A549 (cell line): ENCODE results near the gene MMP25. TPM values are rescaled to one million over a fixed set of nuclear protein-coding genes. Genes with fewer than 3 reads are reported as not detected.

Experiments
- ATOH8 ChIP-seq: fragments of 250-450 bp; sonication (Bioruptor Pico); IDR thresholded peaks from 2 replicates; pipeline ENCODE4 v1.5.0; 2020; ENCODE audit warnings: low read depth, mild to moderate bottlenecking, moderate library complexity
- CBX2 ChIP-seq: fragments of 200-600 bp; sonication (generic); IDR thresholded peaks from 2 replicates; pipeline ENCODE4 v1.6.1; 2016; ENCODE audit warnings: low read depth, mild to moderate bottlenecking, borderline replicate concordance
- CBX8 ChIP-seq: fragments of 200-600 bp; sonication (generic); IDR thresholded peaks from 2 replicates; pipeline ENCODE4 v1.6.1; 2016
- CEBPB ChIP-seq, 2 experiments: fragments of >200 bp in 1 of 2; sonication (Bioruptor Twin) in 1 of 2; formaldehyde crosslinking in 1 of 2; IDR thresholded peaks; 2 replicates each; pipeline ENCODE4 v1.6.1; 2012 to 2016
- CHD2 ChIP-seq: fragments of 150-350 bp; IDR thresholded peaks from 2 replicates; pipeline ENCODE4 v1.6.1; 2014; ENCODE audit warnings: low read length; ENCODE audit not compliant: partially characterized antibody
- CTCF ChIP-seq: fragments of >200 bp; sonication (Bioruptor Twin); formaldehyde crosslinking; IDR thresholded peaks from 3 replicates; pipeline ENCODE4 v1.5.1; 2016
- EHF ChIP-seq: fragments of 250-450 bp; sonication (Bioruptor Pico); IDR thresholded peaks from 2 replicates; pipeline ENCODE4 v1.5.0; 2020; ENCODE audit warnings: mild to moderate bottlenecking
- ELK1 ChIP-seq: fragments of 150-350 bp; IDR thresholded peaks from 2 replicates; pipeline ENCODE4 v1.6.1; 2014; ENCODE audit warnings: low read depth, mild to moderate bottlenecking, low read length
- ESRRA ChIP-seq: fragments of 150-350 bp; IDR thresholded peaks from 2 replicates; pipeline ENCODE4 v1.6.1; 2014; ENCODE audit warnings: mild to moderate bottlenecking, low read length, borderline replicate concordance
- FOXS1 ChIP-seq: fragments of 250-450 bp; sonication (Bioruptor Pico); IDR thresholded peaks from 2 replicates; pipeline ENCODE4 v1.5.0; 2020; ENCODE audit warnings: mild to moderate bottlenecking, moderate library complexity
- HDAC2 ChIP-seq: fragments of 200-600 bp; sonication (generic); IDR thresholded peaks from 2 replicates; pipeline ENCODE4 v1.6.1; 2016
- HES2 ChIP-seq: fragments of >200 bp; sonication (Bioruptor Twin); formaldehyde crosslinking; IDR thresholded peaks from 2 replicates; pipeline ENCODE4 v1.6.1; 2016
- HMGXB4 ChIP-seq: fragments of 250-450 bp; sonication (Bioruptor Pico); IDR thresholded peaks from 2 replicates; pipeline ENCODE4 v1.5.0; 2021; ENCODE audit warnings: mild to moderate bottlenecking, moderate library complexity, borderline replicate concordance
- HOXB13 ChIP-seq: fragments of 250-450 bp; sonication (Bioruptor Pico); IDR thresholded peaks from 2 replicates; pipeline ENCODE4 v1.5.0; 2020; ENCODE audit warnings: low read depth, mild to moderate bottlenecking, moderate library complexity
- HOXB5 ChIP-seq: fragments of 250-450 bp; sonication (Bioruptor Pico); IDR thresholded peaks from 2 replicates; pipeline ENCODE4 v1.5.0; 2020; ENCODE audit warnings: mild to moderate bottlenecking, moderate library complexity
- JUNB ChIP-seq: fragments of >200 bp; sonication (Bioruptor Twin); formaldehyde crosslinking; IDR thresholded peaks from 2 replicates; pipeline ENCODE4 v1.6.1; 2016
- KDM5A ChIP-seq: fragments of 200-600 bp; sonication (generic); IDR thresholded peaks from 2 replicates; pipeline ENCODE4 v1.6.1; 2016; ENCODE audit warnings: antibody characterized with exemption, mild to moderate bottlenecking
- MAFK ChIP-seq: fragments of 450-650 bp; IDR thresholded peaks from 2 replicates; pipeline ENCODE4 v1.6.1; 2014; ENCODE audit not compliant: partially characterized antibody
- MYC ChIP-seq: IDR thresholded peaks from 2 replicates; pipeline ENCODE4 v1.6.1; 2012; ENCODE audit warnings: mild to moderate bottlenecking, inconsistent platforms, low read length, improper control_type of control experiment, borderline replicate concordance
- NFE2L2 ChIP-seq: fragments of 150-350 bp; conservative IDR thresholded peaks from 2 replicates; pipeline ENCODE4 v1.6.1; 2014; ENCODE audit warnings: low read length
- NR3C1 ChIP-seq: fragments of >200 bp; sonication (Bioruptor Twin); formaldehyde crosslinking; IDR thresholded peaks from 3 replicates; pipeline ENCODE4 v1.6.1; 2017
- PBX3 ChIP-seq: IDR thresholded peaks from 2 replicates; pipeline ENCODE4 v1.6.1; 2012
- PHF8 ChIP-seq: fragments of 200-600 bp; sonication (generic); IDR thresholded peaks from 2 replicates; pipeline ENCODE4 v1.6.1; 2016; ENCODE audit warnings: low read depth, mild to moderate bottlenecking, antibody characterized with exemption, moderate library complexity, borderline replicate concordance
- POLR2A ChIP-seq: IDR thresholded peaks from 2 replicates; pipeline ENCODE4 v1.6.1; 2012; ENCODE audit warnings: mild to moderate bottlenecking, low read length
- RCOR1 ChIP-seq: fragments of 150-350 bp; IDR thresholded peaks from 2 replicates; pipeline ENCODE4 v1.6.1; 2014; ENCODE audit warnings: antibody characterized with exemption, low read length, low read depth
- REST ChIP-seq: fragments of 200-600 bp; sonication (generic); IDR thresholded peaks from 2 replicates; pipeline ENCODE4 v1.6.1; 2016; ENCODE audit warnings: antibody characterized with exemption, mild to moderate bottlenecking, moderate library complexity
- RNF2 ChIP-seq: fragments of 200-600 bp; sonication (generic); IDR thresholded peaks from 2 replicates; pipeline ENCODE4 v1.6.1; 2016; ENCODE audit warnings: low read depth, mild to moderate bottlenecking, antibody characterized with exemption, moderate library complexity, borderline replicate concordance
- TFCP2L1 ChIP-seq: fragments of 250-450 bp; sonication (Bioruptor Pico); IDR thresholded peaks from 2 replicates; pipeline ENCODE4 v1.5.0; 2021; ENCODE audit warnings: mild to moderate bottlenecking
- TP53 ChIP-seq: fragments of 250-450 bp; sonication (Bioruptor Pico); IDR thresholded peaks from 2 replicates; pipeline ENCODE4 v1.5.0; 2021; ENCODE audit warnings: mild to moderate bottlenecking, moderate library complexity
- ZC3H11A ChIP-seq: fragments of 450-650 bp; IDR thresholded peaks from 2 replicates; pipeline ENCODE4 v1.6.1; 2014; ENCODE audit warnings: antibody characterized with exemption, mild to moderate bottlenecking
- ZFP36 ChIP-seq: fragments of 450-650 bp; IDR thresholded peaks from 2 replicates; pipeline ENCODE4 v1.6.1; 2014; ENCODE audit warnings: borderline replicate concordance; ENCODE audit not compliant: partially characterized antibody
- polyA plus RNA-seq, 4 experiments: library from polyadenylated mRNA; depleted of rRNA in 3 of 4; stranded (reverse); fragments of >200 nt; fragmentation: RNase III in 1 of 4; extraction: RNeasy Plus Mini Kit Qiagen cat#74134 plus additional on column Dnase treatment in 1 of 4; gene quantifications; 2 replicates in 3 of 4; 3 replicates in 1 of 4; pipeline ENCODE4 v1.2.3, GENCODE V29; 2011 to 2017

The MMP25 gene
- polyA plus RNA-seq, 2 of the 4 experiments (the other 2 are of a cell fraction) = 0.04 to 0.31 TPM

GRCh38 chr16:3106205-3106928 lies 60.0 kb downstream of the MMP25 start (continued):
- no peak for TF ChIP-seq ELK1
- TF ChIP-seq TFCP2L1 = no peak
- no peak for TF ChIP-seq ATOH8
- TF ChIP-seq EHF = no peak
- TF ChIP-seq REST = no peak
- TF ChIP-seq HMGXB4 (CRISPR knock-in tag) = no peak; the same call in 1 of the 2 replicates
- TF ChIP-seq CBX8 = no peak
- TF ChIP-seq FOXS1 = no peak
- TF ChIP-seq HES2 = no peak
- TF ChIP-seq POLR2A = peak; percentile 86
- TF ChIP-seq TP53 (CRISPR knock-in tag) = no peak
- TF ChIP-seq MAFK = no peak
- TF ChIP-seq NR3C1 = no peak
- TF ChIP-seq NFE2L2 = no peak
- TF ChIP-seq ZFP36 = no peak
- TF ChIP-seq HOXB13 (CRISPR knock-in tag) = no peak
- TF ChIP-seq ZC3H11A = no peak
- TF ChIP-seq CEBPB (IDR thresholded peaks at IDR 0.05) = no peak
- peak; percentile 39; the same call in 1 of the 2 replicates for TF ChIP-seq KDM5A
- TF ChIP-seq JUNB = no peak
- TF ChIP-seq PHF8 = peak; percentile 58
- TF ChIP-seq MYC = 0 out of 2 replicates have a peak, but pooled peaks have one; percentile 40
- peak; percentile 50; the same call in 1 of the 2 replicates for TF ChIP-seq HOXB5 (CRISPR knock-in tag)
- no peak for TF ChIP-seq CTCF
- TF ChIP-seq HDAC2 = no peak
- peak; percentile 64; the same call in 1 of the 2 replicates for TF ChIP-seq PBX3
- TF ChIP-seq RNF2 = no peak
- no peak for TF ChIP-seq CHD2
- no peak for TF ChIP-seq CBX2
- no peak for TF ChIP-seq RCOR1
- TF ChIP-seq ESRRA = no peak
